Astrocyte of the hippocampus (primary cell): ENCODE results near the gene KLF11.
"Not testable (repeated sequence)": the region's sequence is repeated elsewhere in the genome, so short reads cannot be mapped to it uniquely, and the experiment has no call there.

Source experiments
- DNase-seq: peaks from one replicate; pipeline ENCODE4 v3.0.0; 2011; ENCODE audit warnings: low read depth, low spot score

KLF11 gene

GRCh38 chr2:10084223-10084865 lies 41.0 kb downstream of the KLF11 start:
- DNase-seq = no peak

DNA sequence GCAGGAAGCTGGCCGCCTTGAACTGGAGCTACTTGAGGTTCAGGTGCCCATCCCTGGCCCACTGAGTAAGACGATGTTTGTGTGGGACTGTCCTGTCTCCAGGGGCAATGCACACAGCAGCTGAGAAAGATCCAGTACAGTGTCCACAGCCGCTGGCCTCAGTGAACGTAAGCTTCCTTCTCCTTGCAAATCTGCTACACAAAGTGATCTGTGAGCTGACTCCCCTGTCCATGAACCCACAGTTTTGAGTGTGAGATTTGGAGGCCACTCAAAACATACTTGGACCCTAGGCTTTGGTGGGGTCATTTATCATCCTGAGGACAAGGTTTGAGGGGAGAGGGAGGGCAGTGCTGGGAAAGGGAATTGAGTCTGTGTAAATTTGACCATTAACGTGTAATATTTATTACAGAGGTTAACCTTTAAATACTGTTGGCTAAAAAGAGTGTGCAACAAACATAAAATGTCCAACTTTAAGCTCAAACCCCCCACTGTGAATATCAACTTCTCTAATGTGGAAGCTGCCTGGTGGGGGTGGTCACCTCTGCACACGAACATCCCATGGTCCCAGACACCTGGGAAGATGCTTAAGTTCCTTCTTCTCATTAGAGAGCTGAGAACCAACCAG lies 41.8 kb downstream of the KLF11 start:
- no peak for DNase-seq

DNA sequence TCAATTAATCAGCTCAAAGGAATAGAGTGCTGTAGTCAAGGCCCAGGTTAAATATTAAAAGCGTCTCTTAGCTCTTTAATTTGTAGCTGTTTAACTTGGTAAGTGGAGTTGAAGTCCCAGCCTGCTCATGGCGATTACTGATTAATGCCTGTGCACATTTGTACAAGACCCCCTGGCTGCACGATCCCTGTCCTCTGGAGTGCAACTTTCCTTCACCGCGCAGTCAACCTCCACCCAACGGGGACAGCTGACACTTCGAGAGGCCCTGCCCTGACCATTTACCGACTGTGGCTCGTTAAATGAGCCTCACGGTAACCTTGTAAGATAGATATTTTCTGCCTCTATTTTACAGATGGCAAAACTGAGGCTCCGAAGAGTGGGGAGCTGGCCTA lies 42.3 kb downstream of the KLF11 start:
- no peak for DNase-seq

DNA sequence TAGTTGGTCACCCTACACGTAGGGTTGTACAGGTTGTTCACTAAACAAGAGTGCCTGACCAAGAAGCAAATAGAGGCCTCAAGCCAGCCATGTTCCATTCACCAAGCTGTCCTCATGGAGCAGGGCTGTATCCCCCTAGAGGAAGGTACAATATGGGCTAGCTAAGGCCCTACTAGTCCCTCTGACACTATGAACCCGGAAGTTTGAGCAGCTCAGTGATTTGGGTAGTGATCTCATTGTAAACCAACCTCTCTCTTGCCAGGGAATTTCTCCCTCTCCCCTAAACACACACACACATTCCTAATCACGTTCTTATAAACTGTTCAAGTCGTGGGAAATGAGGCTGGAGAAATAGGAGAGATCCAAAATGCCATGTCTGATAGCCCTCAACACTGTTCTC lies 43.6 kb downstream of the KLF11 start:
- DNase-seq = no peak

- no peak for DNase-seq
These were observed 44.0 kb downstream of the KLF11 start for GRCh38 chr2:10087360-10087759.

- DNase-seq = no peak
These were observed 46.3 kb downstream of the KLF11 start for GRCh38 chr2:10089565-10090190.

DNA sequence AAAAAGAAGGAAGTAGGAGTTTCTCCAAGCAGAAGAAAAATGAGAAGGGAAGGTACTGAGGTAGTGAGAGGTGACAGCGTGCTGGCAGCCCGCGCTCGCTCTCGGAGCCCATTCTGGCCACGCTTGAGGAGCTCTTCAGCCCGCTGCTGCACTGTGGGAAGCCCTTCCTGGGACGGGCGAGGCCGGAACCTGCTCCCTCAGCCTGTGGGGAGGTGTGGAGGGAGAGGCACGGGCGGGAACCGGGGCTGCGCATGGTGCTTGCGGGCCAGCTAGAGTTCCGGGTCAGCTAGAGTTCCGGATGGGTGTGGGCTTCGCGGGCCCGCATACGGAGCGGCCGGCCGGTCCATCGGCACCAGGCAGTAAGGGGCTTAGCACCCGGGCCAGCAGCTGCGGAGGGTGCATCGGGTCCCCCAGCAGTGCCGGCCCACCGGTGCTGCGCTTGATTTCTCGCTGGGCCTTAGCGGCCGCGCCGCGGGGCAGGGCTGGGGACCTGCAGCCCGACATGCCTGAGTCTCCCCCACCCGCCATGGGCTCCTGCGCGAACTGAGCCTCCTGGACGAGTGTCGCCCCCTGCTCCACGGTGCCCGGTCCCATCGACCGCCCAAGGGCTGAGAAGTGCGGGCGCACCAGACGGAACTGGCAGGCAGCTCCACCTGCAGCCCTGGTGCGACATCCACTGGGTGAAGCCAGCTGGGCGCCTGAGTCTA lies 48.0 kb downstream of the KLF11 start:
- no peak for DNase-seq

DNA sequence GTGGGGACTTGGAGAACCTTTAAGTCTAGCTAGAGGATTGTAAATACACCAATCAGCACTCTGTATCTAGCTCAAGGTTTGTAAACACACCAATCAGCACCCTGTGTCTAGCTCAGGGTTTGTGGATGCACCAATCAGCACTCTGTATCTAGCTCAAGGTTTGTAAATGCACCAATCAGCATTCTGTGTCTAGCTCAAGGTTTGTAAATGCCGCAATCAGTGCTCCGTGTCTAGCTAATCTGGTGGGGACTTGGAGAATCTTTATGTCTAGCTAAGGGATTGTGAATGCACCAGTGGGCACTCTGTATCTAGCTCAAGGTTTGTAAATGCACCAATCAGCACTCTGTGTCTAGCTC lies 48.5 kb downstream of the KLF11 start:
- not testable (repeated sequence) for DNase-seq

DNA sequence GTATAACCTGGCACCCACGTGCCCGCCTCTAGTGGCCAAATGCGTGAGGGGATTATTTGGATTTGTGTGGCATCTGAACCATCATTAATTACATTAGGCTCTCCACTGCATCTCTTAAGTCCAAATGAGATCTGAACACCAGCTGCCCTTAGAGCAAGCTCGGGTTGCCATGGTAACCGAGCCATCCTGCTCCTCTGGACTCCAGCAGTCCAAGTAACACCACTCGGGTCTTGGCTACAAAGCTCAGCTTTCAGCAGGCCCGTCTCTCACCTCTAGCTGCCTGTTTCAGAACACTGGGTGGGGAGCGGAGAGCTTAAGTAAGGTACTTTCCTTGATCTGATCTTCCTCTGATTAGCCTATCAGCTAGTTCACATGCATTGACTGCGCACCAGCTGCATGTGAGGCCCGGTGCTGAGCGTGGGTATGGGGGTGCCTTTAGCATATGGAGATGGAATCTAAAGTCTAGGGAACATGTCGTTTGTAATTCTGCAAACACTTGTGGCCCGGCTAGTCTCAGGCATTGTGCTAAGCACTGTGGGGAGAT lies 51.0 kb downstream of the KLF11 start:
- DNase-seq = peak; percentile 17

- DNase-seq = no peak
These were observed 51.8 kb downstream of the KLF11 start for GRCh38 chr2:10095175-10095574.

DNA sequence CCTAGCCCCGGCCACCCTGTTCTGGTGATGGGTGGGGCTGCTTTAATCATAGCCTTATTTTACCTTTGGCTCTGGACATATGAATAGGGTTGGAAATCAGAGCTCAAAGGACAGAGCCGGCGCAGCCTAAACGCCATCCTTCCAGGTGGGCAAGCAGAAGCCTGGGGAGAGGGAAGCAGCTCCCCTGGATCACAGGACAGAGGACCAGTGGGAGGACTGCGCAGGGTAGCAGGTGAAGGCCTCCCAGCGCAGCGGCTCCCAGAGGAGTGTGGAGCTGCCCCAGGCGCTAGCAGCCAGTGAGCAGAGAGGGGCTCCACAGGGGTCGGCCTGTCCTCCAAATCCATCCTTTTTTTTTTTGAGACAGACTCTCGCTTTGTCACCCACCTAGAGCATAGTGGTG lies 53.3 kb downstream of the KLF11 start:
- no peak for DNase-seq

DNA sequence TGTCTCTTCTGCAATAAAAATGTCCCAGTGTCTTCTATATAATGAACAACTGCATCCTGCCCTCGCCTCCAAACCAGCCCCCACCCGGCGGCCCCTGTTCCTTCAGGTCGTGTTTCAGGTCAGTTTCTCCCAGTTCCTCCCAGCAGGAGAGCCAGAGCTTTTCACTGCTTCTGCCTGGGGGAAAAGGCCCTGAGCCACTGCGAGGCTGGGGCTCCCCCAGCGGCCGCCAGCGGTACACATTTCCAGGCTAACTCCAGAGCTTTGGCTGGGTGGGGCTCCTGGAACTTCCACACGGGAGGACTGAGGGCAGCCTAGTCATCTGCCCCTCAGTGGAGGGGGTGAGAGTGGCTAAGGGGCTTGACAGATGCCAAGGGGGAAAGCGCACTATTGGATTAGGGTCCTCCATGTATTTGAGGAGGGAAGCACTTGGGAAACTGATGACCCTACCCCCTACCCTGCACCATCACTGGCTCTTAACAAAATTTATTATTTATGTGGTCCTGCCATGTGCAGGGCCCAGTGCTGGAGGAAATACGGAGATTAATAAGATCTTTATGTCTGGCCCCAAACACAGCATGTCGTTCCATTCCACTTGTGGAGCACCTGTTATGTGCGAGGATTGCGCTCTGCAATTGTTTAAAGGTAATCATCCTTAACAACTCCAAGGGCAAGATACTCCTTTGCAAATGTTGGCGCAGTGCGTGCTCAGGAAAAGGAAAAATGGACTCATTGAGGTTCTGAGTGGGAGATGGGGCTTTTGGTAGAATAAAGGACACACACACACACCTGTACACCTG lies 54.2 kb downstream of the KLF11 start:
- peak; percentile 85 for DNase-seq

DNA sequence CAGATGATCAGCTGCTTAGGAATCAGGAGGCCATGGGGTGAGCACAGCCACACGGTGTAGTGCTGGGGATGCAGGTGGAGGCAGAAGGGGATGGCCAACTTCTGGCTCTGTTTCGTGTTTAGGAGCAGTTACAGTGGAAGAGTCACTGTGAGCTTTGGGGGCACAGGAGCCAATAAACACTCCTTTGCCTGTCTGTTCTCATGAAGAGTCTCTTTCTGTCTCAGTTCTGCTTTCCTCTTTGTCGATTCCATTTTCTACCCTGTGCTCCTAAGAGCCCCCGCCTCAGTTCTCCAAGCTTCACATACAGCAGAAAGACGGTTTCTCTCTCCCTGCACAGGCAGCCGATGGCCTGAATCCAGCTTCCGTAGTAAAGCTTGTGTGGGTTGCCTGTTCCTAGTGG lies 58.1 kb downstream of the KLF11 start:
- no peak for DNase-seq

GRCh38 chr2:10103179-10103578 lies 59.8 kb downstream of the KLF11 start:
- DNase-seq = no peak
